Thyroid gland (tissue), 4 donors: ENCODE results near the gene XCL1.
"Not testable (repeated sequence)": the region's sequence is repeated elsewhere in the genome, so short reads cannot be mapped to it uniquely, and the experiment has no call there.

Experiments used
- CTCF ChIP-seq, 6 experiments: fragments of 200-600 bp in 3 of 6; fragments of 450-650 bp in 3 of 6; sonication (generic) in 3 of 6; IDR thresholded peaks; one replicate each; pipeline ENCODE4 v1.5.1; 2016 to 2019; ENCODE audit warnings: antibody characterized with exemption in 6 of 6, mild to moderate bottlenecking in 2 of 6, inconsistent platforms in 1 of 6, moderate library complexity in 1 of 6
- POLR2A ChIP-seq, 2 donors: fragments of 450-650 bp; IDR thresholded peaks; one replicate each; pipeline ENCODE4 v1.6.1; 2017; ENCODE audit warnings: antibody characterized with exemption in 2 of 2, mild to moderate bottlenecking in 2 of 2, moderate library complexity in 1 of 2

- not testable (repeated sequence) for TF ChIP-seq CTCF, POLR2A (IDR thresholded peaks at IDR 0.05)
Observed at GRCh38 chr1:168578531-168579185, 2.3 kb downstream of the XCL1 start.
